Left renal cortex interstitium (tissue), 4 donors: Measurements from ENCODE around the gene TBC1D1. TPM values are rescaled to one million over a fixed set of nuclear protein-coding genes. Genes with fewer than 3 reads are reported as not detected.
"Not testable (repeated sequence)": the region's sequence is repeated elsewhere in the genome, so short reads cannot be mapped to it uniquely, and the experiment has no call there.

ENCODE experiments used
- DNase-seq, 4 donors: peaks; one replicate each; pipeline ENCODE4 v3.0.0-alpha.2; 2013; ENCODE audit warnings: low read depth in 4 of 4, low spot score in 2 of 4, missing footprints in 1 of 4
- polyA plus RNA-seq, 4 donors: library from polyadenylated mRNA; unstranded; fragments of 120-200 nt; gene quantifications; one replicate each; pipeline ENCODE4 v1.2.1, GENCODE V29; 2013; ENCODE audit not compliant: insufficient read length in 4 of 4

TBC1D1 gene
- polyA plus RNA-seq, 4 donors: 179 to 192 (median 184) TPM

- no peak for DNase-seq
These were observed 114.8 kb downstream of the TBC1D1 start for GRCh38 chr4:38005637-38006036.

- no peak for DNase-seq
These were observed 116.8 kb downstream of the TBC1D1 start for GRCh38 chr4:38007645-38008044.

- no peak for DNase-seq
These were observed 117.7 kb downstream of the TBC1D1 start for GRCh38 chr4:38008571-38009021.

- no peak for DNase-seq
These were observed 118.5 kb downstream of the TBC1D1 start for GRCh38 chr4:38009421-38009820.

GRCh38 chr4:38009949-38010348 is 119.1 kb downstream of the TBC1D1 start:
- no peak for DNase-seq

- no peak for DNase-seq
These were observed 120.8 kb downstream of the TBC1D1 start for GRCh38 chr4:38011511-38012162.

- DNase-seq: no peak
These were observed 122.8 kb downstream of the TBC1D1 start for GRCh38 chr4:38013461-38014366.

- no peak for DNase-seq
These were observed 123.6 kb downstream of the TBC1D1 start for GRCh38 chr4:38014421-38014852.

GRCh38 chr4:38015886-38016515 is 125.1 kb downstream of the TBC1D1 start:
- no peak for DNase-seq

GRCh38 chr4:38016698-38017097 is 125.8 kb downstream of the TBC1D1 start:
- no peak for DNase-seq

GRCh38 chr4:38017609-38018008 is 126.7 kb downstream of the TBC1D1 start:
- DNase-seq: no peak

GRCh38 chr4:38020386-38020785 is 129.5 kb downstream of the TBC1D1 start:
- DNase-seq: no peak

- DNase-seq: not testable (repeated sequence)
These were observed 130.1 kb downstream of the TBC1D1 start for GRCh38 chr4:38020961-38021360.

- DNase-seq: no peak
These were observed 130.9 kb downstream of the TBC1D1 start for GRCh38 chr4:38021751-38022150.

- no peak for DNase-seq
These were observed 132.7 kb downstream of the TBC1D1 start for GRCh38 chr4:38023347-38024205.

- DNase-seq: no peak
These were observed 133.3 kb downstream of the TBC1D1 start for GRCh38 chr4:38024206-38024509.

- DNase-seq: no peak
These were observed 134.8 kb downstream of the TBC1D1 start for GRCh38 chr4:38025665-38026064.

GRCh38 chr4:38026158-38026740 is 135.4 kb downstream of the TBC1D1 start:
- DNase-seq: no peak

GRCh38 chr4:38030023-38030422 is 139.1 kb downstream of the TBC1D1 start:
- no peak for DNase-seq
